Activated T-helper 1 cell treated with anti-CD3 and anti-CD28 coated beads, Interleukin-2, amount 50 U/mL, for 16 hours (primary cell): ENCODE data around the gene NCR3LG1.

Experiments used
- DNase-seq, 2 donors: peaks; one replicate each; pipeline ENCODE4 v3.0.0-alpha.2; 2020; ENCODE audit warnings: low read depth in 1 of 2, low spot score in 1 of 2

The NCR3LG1 gene

DNA sequence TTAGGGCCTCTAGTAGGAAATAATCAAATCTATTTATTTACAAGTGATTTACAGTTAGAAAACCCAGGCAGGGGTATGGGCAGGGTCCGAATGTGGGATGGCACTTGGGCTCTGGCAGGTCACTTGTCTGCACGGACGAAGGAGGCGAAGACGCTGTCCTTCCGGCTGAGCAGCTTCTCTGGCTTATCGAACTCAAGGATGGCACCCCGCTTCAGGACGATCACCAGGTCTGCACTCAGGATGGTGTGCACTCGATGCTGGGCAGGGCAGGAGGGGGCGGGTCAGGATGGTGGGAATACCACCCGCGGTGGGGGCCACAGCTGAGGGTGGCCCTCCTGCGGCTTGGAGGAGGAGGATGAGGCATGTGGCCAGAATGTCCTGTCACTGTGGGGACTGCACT is 41.3 kb downstream of the NCR3LG1 start:
- DNase-seq, result no peak

- DNase-seq, result no peak
Observed at GRCh38 chr11:17393472-17393871, 41.9 kb downstream of the NCR3LG1 start.

DNA sequence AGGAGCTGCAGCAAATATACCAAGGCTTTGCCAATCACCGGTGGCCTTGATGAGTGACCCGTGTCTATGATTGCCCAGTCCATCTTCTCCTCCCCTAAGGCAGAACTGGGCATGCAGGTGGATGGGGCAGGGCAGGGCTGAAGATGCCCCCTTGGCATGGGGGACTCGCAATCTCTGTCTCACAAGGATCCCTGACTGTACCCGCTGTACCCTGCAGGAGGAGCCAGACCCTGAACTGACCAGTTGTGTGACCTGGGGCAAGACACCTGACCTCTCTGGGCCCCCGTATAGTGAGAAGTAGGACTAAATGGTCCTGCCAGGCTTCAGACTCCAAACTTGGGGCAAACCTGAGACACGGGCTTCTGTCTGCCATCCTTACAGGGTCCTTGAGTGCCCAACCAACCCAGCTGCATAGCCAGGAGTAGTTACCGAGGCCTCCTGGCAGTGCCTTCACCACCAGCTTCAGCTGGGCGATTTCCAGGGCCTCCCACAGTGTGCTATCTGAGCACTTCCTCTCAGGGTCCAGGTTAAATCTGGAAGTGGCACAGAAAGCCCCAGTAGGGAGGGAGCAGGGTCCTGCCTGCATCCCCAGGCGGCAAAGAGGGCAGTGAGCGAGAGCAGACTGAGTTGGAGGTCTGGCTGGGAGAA is 43.3 kb downstream of the NCR3LG1 start:
- no peak for DNase-seq

- DNase-seq, result no peak
Observed at GRCh38 chr11:17395554-17395961, 44.0 kb downstream of the NCR3LG1 start.

- DNase-seq, result no peak
Observed at GRCh38 chr11:17395978-17396377, 44.4 kb downstream of the NCR3LG1 start.

DNA sequence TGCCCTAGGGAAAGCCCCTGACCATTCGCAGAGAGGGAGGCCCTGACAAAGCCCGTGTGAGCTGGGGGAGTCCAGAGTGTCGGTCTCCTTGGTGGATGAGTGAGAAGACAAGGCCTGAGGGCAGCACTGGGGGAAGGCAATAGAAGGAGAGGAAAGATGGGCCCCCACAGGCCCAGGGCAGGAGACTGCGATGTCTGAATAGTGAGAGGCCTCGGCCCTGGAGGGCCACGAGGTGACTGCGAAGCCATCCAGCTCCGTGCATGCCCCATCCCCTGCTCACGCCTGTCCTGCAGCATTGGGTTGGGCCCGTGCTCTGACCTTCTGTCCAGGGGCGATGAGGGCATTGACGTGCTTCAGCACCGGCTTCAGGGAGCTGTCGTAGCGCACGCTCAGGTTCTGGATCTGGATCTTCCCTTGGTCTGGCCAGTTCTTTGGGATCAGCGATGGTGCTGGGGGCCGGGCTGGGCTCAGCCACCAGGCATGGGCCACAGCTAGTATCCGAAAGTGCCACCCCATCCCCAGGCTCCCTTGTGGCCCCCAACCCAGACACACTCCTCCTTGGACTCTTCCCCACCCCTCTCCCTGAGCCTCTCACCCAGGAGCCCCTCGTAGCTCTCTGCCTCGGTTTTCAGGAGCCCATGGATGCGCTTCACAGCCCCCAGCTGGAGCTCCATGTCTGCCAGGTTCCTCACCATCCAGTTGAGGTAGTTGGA is 45.2 kb downstream of the NCR3LG1 start:
- DNase-seq, result no peak

GRCh38 chr11:17397311-17398002 is 45.9 kb downstream of the NCR3LG1 start:
- no peak for DNase-seq

DNA sequence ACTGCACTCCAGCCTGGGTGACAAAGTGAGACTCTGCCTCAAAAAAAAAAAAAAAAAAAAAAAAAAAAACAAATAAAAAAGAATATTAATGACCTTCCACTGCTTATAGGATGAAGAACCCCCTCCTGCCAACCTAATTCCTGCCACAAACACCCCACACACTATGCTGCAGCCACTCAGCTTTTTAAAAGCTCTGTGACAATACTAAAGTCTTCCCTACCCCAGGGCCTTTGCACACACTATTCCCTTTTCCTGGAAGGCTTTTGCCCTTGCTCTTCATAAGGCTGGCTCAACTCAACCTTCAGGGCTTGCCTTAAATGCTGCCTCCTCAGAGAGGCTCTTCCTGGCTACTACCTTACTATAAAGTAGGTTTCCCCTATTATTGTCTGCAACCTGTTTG is 47.6 kb downstream of the NCR3LG1 start:
- DNase-seq, result no peak

DNA sequence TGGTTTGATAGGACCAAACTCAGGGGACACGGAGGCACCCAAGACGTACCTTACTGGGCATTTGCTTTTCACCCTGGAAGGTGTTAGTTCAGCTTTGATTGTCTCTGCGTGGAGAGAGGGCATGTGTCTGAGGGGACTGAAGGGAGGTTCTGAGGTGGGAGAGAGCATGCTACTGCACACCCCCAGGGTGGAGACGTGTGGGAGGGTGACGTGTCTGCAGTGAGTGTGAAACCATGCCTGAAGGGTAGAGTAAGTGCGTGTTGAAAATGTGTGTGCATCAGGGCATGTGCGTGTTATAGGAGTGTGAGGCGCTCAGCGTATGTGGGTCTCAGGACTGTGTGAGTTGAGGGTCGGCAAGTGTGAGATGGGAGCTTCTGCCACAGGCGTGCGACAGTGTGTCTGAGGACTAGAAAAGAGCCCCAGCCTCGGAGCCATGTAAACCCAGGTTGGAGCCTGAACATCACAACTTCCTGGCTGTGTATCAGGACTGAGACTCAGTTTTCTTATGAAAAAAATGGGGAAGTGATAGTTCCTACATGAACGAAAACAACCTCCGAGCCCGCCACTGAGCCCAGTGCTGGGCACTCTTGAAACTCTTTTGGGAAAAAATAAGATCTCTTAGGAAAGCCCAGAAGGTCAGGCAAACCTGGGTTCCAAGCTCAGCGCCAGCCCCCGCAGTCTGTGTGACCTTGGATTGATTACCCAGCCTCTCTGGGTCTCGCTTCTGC is 48.6 kb downstream of the NCR3LG1 start:
- DNase-seq, result no peak

GRCh38 chr11:17401316-17401715 is 49.7 kb downstream of the NCR3LG1 start:
- DNase-seq, result no peak

DNA sequence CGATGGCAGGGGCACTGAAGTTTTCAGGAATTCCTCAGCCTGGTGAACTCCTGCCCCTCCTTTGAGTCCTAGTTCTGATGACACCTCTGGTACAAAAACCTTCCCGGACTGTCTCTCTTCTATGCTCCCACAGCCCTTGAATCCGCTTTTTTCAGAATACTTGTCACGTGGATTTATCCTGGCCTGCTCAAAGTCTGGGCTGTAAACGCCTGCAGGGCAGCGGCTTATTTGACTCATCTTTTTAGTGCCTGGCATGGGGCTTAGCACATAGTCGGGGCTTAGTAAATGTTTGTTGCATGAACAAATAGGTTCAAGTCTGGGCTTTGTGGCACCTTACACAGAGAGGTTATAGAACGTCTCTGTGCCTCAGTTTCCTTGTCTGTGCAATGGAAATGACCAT is 50.2 kb downstream of the NCR3LG1 start:
- no peak for DNase-seq

- DNase-seq, result no peak
Observed at GRCh38 chr11:17402486-17402885, 50.9 kb downstream of the NCR3LG1 start.

GRCh38 chr11:17403980-17404759 is 52.6 kb downstream of the NCR3LG1 start:
- DNase-seq, result no peak

- no peak for DNase-seq
Observed at GRCh38 chr11:17405232-17406005, 53.8 kb downstream of the NCR3LG1 start.

DNA sequence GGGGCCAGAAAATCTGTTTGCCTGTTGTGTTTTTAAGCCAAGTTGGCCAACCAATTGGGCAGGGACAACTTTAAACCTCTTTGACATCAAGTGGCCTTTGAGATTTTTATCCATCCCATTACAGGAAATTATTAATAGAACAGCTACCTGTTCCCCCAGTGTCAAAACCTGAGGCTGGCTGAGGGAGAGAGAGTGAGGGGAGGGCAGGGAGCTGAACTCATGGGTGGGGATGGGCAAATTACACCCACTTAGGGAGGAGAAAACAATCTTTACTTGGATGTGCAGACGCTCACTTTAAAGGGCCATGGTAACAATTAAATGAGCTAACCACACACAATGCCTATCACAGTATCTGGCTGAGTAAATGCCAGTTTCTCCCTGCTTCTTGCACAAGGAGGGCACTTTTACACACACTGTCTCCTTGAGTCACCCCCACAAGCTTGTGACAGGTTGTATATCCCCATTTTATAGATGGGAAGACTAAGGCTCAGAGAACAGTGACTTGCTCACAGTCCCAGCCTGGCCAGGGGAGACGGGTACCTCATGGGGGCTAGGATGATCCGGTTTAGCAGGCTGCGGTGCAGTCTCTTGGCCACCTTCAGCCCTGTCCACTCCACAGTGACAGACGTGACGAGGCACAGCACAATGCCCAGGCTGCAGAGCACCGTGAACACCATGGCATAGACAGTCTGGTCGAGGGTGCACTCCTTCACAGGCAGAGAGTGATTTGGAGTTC is 54.6 kb downstream of the NCR3LG1 start:
- no peak for DNase-seq

DNA sequence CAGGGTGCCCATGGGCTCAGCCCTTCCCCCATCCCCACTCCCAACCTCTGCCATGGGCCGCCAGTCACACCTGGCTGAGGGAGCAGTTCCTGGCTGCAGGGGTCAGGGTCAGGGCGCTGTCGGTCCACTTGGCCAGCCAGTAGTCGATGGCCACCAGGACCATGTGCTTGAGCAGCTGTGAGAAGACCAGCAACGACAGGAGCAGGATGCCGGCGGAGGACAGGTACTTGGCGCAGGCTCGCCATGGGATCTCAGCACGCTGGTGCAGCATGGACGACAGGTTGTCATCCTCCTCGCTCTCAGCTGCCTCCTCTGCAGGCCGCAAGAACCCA is 55.2 kb downstream of the NCR3LG1 start:
- no peak for DNase-seq

DNA sequence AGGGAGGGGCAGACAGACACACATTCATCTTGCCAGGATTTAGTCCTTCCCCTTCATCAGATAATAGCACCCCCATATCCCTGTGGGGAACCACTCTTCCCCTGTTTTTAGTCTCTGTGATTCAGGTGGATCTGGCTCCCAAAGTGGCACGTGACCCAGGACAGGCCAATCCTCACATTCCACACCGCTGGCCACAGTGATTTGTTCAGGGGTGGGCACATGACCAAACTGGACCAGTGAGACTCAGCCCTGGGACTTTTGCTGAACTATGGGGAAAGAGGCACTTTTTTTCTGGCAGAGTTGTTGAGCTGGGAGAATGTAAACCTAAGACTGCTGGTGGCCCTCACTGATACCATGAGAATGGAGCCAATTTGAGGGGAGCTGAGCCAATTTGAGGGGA is 56.0 kb downstream of the NCR3LG1 start:
- no peak for DNase-seq

GRCh38 chr11:17408026-17408425 is 56.4 kb downstream of the NCR3LG1 start:
- no peak for DNase-seq

DNA sequence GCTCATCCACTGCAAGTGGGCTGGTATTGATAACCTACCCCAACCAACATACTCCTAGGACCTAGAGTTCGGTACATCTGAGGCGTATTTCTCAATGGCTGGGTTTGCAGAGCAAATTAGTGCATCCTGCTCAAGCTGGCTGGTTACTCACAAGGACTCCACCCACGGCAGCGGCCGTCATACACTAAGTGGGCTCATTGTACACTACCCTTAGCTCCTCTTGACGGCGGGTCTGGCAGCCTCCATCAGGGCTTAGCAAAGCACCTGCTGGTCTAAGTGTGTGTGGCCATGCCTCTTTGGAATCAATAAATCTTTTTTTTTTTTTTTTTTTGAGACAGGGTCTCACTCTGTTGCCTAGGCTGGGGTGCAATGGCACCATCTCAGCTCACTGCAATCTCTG is 57.0 kb downstream of the NCR3LG1 start:
- DNase-seq, result no peak
